Activated T-helper 1 cell treated with anti-CD3 and anti-CD28 coated beads, Interleukin-12 subunit alpha, Interleukin-12 subunit beta, Interleukin-2, Interleukin-4 antibody, amounts not matched to agents 30 ng/mL and 10 ng/mL and 1 ng/mL, durations not matched to agents 14 hours and 24 hours and 36 hours (primary cell): ENCODE data around the gene SUSD3. TPM values are rescaled to one million over a fixed set of nuclear protein-coding genes. Genes with fewer than 3 reads are reported as not detected.

Source experiments
- DNase-seq: peaks from one replicate; pipeline ENCODE4 v3.0.0; 2021; ENCODE audit warnings: low spot score
- H3K27ac Mint-ChIP-seq: one replicate; pipeline ENCODE4 v1.8.0; 2021; ENCODE audit warnings: mild to moderate bottlenecking, mixed read lengths
- H3K27me3 Mint-ChIP-seq: one replicate; pipeline ENCODE4 v1.8.0; 2022; ENCODE audit warnings: mild to moderate bottlenecking, moderate library complexity, mixed read lengths; ENCODE audit not compliant: insufficient read depth
- H3K36me3 Mint-ChIP-seq: one replicate; pipeline ENCODE4 v1.8.0; 2021; ENCODE audit warnings: low read depth, mixed read lengths
- H3K4me1 Mint-ChIP-seq: one replicate; pipeline ENCODE4 v1.8.0; 2021; ENCODE audit warnings: low read depth, mixed read lengths
- H3K4me3 Mint-ChIP-seq: one replicate; pipeline ENCODE4 v1.8.0; 2021; ENCODE audit warnings: mild to moderate bottlenecking, moderate library complexity, mixed read lengths
- H3K9me3 Mint-ChIP-seq: one replicate; pipeline ENCODE4 v1.8.0; 2021; ENCODE audit warnings: mixed read lengths
- intact Hi-C: fragments of 100-400 bp; cut with micrococcal nuclease; formaldehyde crosslinking; loops from one replicate; pipeline ENCODE4 v1.15.1; 2024
- total RNA-seq: library from RNA; stranded (reverse); gene quantifications from 2 replicates; pipeline ENCODE4 v1.2.3, GENCODE V29; 2022

The SUSD3 gene
- total RNA-seq, 1 donor from 2014 or later = 31.7 TPM

DNA sequence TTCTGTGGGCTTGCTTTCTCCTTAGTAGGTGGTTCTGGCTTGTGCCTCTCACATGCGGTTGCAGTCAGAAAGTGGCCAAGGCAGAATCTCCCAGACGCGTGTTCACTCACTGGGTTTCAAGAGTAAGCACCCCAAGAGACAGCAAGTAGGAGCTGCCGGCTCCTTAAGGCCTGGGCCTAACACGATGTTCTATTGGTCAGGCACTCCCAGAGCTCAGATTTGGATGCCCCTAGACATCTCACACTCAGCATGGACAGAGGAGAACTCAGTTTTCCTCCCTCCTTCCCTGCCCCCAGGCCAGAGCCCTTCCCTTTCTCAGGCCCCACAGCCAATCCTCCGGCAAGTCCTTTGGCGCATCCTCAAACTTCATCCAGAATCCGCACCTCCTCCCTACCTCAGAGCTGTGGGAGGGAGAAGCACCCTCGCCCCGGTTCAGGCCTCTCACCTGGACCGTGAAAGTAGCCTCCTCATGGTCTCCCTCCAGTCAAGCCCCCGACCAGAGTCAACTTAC is 31.0 kb downstream of the SUSD3 start:
- peaks cover 55% of the 10 kb centered on the region for H3K36me3 Mint-ChIP-seq
- H3K27ac Mint-ChIP-seq = no peak overlapping the region
- no peaks in the 10 kb centered on the region for H3K27me3 Mint-ChIP-seq
- intact Hi-C loops = no loop called here
- no peak overlapping the region for H3K4me3 Mint-ChIP-seq
- no peak for DNase-seq
- peaks cover 59% of the 10 kb centered on the region for H3K4me1 Mint-ChIP-seq
- H3K9me3 Mint-ChIP-seq = peaks cover 26% of the 10 kb centered on the region

DNA sequence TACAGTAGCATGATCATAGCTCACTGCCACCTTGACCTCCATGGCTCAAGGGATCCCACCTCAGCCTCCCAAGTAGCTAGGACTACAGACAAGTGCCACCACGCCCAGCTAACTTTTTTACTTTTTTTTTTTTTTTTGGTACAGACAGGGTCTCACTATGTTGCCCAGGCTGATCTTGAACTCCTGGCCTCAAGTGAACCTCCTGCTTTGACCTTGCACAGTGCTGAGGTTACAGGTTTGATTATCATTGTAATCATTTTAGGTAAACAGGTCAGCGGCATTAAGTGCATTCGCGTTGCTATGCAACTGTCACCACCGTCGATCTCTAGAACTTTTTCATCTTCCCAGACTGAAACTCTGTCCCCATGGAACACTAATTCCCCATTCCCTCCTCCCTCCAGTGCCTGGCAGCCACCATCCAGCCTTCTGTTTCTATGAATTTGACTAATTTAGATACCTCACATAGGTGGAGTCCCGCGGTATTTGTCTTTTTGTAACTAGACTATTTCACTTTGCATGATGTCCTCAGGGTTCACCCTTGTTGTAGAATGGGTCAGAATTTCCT is 31.7 kb downstream of the SUSD3 start:
- Mint-ChIP-seq H3K36me3 (peaks cover 52% of the 10 kb centered on the region), H3K4me3 (no peak overlapping the region), H3K27ac (peak overlapping the region; percentile 73), H3K9me3 (peaks cover 26% of the 10 kb centered on the region), H3K4me1 (peaks cover 66% of the 10 kb centered on the region), H3K27me3 (no peaks in the 10 kb centered on the region)
- intact Hi-C loops = loop anchor here (10.0 kb wide), 2 partner anchors 215 to 415 kb away; partner anchors contain the start of genes IPPK and ZNF484
- no peak for DNase-seq

GRCh38 chr9:93091056-93091452 is 32.6 kb downstream of the SUSD3 start:
- H3K4me1 Mint-ChIP-seq = peaks cover 66% of the 10 kb centered on the region
- intact Hi-C loops = loop anchor here (1.0 to 10.0 kb wide), 3 partner anchors 27 to 416 kb away; partner anchors contain the start of genes IPPK and ZNF484
- DNase-seq = no peak
- peaks cover 44% of the 10 kb centered on the region for H3K36me3 Mint-ChIP-seq
- peak overlapping the region; percentile 15 for H3K4me3 Mint-ChIP-seq
- H3K9me3 Mint-ChIP-seq = peaks cover 26% of the 10 kb centered on the region
- H3K27me3 Mint-ChIP-seq = no peaks in the 10 kb centered on the region
- H3K27ac Mint-ChIP-seq = peak overlapping the region; percentile 89

DNA sequence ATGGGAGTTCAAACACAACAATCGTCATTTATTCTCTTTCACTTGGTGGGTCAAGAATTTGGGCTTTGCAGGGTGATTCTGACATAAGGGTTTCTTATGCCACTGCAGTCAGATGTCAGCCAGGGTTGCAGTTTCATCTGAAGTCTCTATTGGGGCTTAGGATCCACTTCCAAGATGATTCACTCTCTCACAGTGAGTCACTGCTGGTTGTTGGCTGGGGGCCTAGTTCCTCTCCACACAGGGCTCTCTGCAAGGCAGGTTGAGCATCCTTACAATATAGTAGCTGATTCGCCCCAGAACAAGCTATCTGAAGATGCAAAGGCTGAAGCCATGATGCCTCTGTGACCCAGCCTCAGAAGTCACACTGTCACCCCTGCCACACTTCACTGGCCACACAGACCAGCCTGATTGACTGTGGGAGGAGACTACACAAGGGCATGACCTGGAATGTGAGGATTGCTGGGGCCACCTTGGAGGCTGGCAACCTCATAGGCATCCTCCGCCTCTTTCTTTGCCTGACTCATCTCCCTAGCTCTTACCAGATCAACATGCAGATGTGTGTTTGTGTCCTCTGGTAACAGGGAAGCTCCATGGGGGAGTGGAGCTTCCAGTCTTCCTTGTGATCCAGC is 33.1 kb downstream of the SUSD3 start:
- H3K4me1 Mint-ChIP-seq = peaks cover 66% of the 10 kb centered on the region
- peaks cover 42% of the 10 kb centered on the region for H3K36me3 Mint-ChIP-seq
- intact Hi-C loops = loop anchor here (1.0 to 10.0 kb wide), 3 partner anchors 27 to 417 kb away; partner anchors contain the start of genes IPPK and ZNF484
- peak overlapping the region; percentile 15 for H3K4me3 Mint-ChIP-seq
- no peak for DNase-seq
- no peaks in the 10 kb centered on the region for H3K27me3 Mint-ChIP-seq
- peak overlapping the region; percentile 89 for H3K27ac Mint-ChIP-seq
- peaks cover 26% of the 10 kb centered on the region for H3K9me3 Mint-ChIP-seq

DNA sequence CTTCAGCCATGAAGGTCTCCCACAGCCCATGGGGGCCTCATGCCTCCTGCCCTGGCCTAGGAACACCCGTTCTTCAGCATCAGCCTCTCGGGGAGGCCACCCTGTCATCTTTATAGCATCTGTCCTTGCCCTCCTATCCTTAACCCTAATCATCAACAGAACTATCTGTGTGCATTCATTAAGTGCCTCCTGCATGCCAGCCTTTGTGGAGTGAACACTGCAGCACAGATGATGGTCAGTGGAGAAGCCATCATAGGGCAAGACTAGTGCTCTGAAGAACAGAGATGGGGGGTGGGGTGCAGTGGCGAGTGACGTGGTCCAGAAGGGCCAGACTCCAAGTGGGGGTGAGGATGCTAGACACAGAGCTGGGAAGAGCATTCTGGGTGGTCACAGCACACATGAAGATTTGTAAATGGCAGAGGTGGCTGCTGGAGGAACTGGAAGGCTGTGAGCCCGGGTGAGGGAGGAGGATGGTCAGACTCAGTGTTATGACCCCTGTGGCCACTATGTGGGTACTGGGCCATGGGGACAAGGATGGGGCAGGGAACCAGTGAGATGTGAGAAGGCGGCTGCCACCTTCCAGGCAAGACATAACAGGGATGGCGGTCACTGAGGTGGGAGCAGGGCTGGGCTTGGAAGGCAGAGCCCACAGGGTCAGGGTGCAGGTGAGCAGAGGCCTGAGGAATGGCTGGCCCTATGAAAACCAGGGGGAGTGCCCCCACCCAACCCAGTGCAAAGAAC is 33.9 kb downstream of the SUSD3 start:
- no peaks in the 10 kb centered on the region for H3K27me3 Mint-ChIP-seq
- peak overlapping the region; percentile 89 for H3K27ac Mint-ChIP-seq
- no peak for DNase-seq
- peaks cover 26% of the 10 kb centered on the region for H3K9me3 Mint-ChIP-seq
- peak overlapping the region; percentile 30 for H3K4me3 Mint-ChIP-seq
- peaks cover 38% of the 10 kb centered on the region for H3K36me3 Mint-ChIP-seq
- peaks cover 72% of the 10 kb centered on the region for H3K4me1 Mint-ChIP-seq
- intact Hi-C loops = loop anchor here (10.0 kb wide), 2 partner anchors 218 to 418 kb away; partner anchors contain the start of genes IPPK and ZNF484

DNA sequence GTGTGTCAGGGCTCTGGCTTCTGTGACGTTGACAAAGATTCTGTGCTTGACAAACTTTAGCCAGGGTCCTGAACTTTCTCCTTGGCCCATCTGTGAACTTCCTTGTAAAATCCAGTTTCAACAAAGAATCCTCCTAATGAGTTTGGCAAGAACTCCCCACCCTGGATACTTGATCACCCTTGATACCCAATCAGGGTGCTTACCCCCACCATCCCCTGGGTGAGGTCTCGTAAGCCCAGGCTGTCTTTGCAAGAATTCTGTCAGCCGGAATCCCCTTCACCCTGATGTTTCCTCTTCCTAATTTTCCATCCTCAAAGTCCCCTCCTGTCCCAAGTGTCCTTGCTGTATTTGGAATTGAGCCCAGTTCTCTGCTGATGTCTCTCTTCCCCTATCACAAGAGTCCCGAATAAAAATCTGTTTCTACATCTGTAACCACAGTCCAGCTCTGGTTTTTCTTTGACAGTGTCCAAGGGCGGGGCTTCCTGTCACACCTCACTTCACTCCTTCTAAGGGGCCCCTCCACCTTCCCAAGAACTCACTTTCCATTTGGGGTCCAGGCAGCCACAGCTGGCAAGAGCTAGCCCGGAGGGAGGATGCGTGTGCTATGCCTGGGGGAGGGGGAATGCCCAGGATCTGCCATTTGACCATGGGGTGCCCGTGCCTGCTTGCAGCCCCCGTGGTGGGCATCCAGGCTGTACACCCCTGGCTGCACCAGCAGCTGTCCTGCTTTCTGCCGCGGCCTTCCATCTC is 34.8 kb downstream of the SUSD3 start:
- Mint-ChIP-seq H3K9me3 (peaks cover 26% of the 10 kb centered on the region), H3K27me3 (no peaks in the 10 kb centered on the region), H3K4me1 (peaks cover 81% of the 10 kb centered on the region), H3K27ac (peak overlapping the region; percentile 99), H3K4me3 (peak overlapping the region; percentile 89), H3K36me3 (peaks cover 32% of the 10 kb centered on the region)
- intact Hi-C loops = loop anchor here (10.0 kb wide), 2 partner anchors 219 to 419 kb away; partner anchors contain the start of genes IPPK and ZNF484
- DNase-seq = no peak

- Mint-ChIP-seq H3K36me3 (peaks cover 27% of the 10 kb centered on the region), H3K9me3 (peaks cover 26% of the 10 kb centered on the region), H3K27ac (peak overlapping the region; percentile 99), H3K27me3 (no peaks in the 10 kb centered on the region), H3K4me3 (peak overlapping the region; percentile 89), H3K4me1 (peaks cover 79% of the 10 kb centered on the region)
- no peak for DNase-seq
- intact Hi-C loops = loop anchor here (10.0 kb wide), 2 partner anchors 219 to 419 kb away; partner anchors contain the start of genes IPPK and ZNF484
These were observed 35.6 kb downstream of the SUSD3 start for GRCh38 chr9:93093877-93094657.

DNA sequence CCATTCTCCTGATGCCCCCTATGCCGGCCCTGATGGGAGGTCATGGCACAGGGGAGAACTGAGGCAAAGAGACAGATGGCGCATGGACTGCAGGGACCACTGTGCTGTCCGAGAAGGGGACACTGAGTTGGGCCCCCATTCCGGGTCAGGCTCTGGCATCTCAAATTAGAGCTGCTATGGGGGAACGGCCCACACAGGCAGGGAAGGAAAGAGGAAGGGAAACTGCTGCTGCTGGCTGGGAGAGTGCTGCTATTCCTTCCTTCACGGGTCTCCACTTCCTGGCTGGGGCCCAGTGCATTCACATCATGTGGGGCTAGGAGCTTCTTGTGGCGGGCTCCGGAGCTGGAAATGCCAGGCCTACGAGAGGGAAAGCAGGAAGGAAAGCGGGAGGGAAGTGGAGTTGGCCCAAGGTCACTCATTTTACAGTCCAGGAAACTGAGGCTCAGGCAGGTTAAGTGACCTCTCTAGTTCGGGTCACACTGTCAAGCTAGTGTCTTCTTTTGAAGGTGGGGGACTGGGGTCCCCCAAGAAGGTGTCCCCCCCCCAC is 36.2 kb downstream of the SUSD3 start:
- no peaks in the 10 kb centered on the region for H3K27me3 Mint-ChIP-seq
- peak overlapping the region; percentile 89 for H3K4me3 Mint-ChIP-seq
- peaks cover 21% of the 10 kb centered on the region for H3K36me3 Mint-ChIP-seq
- H3K27ac Mint-ChIP-seq = peak overlapping the region; percentile 99
- DNase-seq = no peak
- intact Hi-C loops = loop anchor here (1.0 to 10.0 kb wide), 11 partner anchors 11 to 1072 kb away; partner anchors contain the start of genes FAM120A, IPPK, NINJ1 and ZNF484
- peaks cover 77% of the 10 kb centered on the region for H3K4me1 Mint-ChIP-seq
- peaks cover 23% of the 10 kb centered on the region for H3K9me3 Mint-ChIP-seq

GRCh38 chr9:93095205-93096130 is 37.0 kb downstream of the SUSD3 start:
- peak overlapping the region; percentile 89 for H3K4me3 Mint-ChIP-seq
- intact Hi-C loops = loop anchor here (1.0 to 10.0 kb wide), 16 partner anchors 12 to 1071 kb away; partner anchors contain the start of genes BICD2, CENPP, FAM120A and IPPK
- peaks cover 73% of the 10 kb centered on the region for H3K4me1 Mint-ChIP-seq
- peak; percentile 100 for DNase-seq
- no peaks in the 10 kb centered on the region for H3K27me3 Mint-ChIP-seq
- H3K27ac Mint-ChIP-seq = peak overlapping the region; percentile 99
- peaks cover 18% of the 10 kb centered on the region for H3K9me3 Mint-ChIP-seq
- peaks cover 16% of the 10 kb centered on the region for H3K36me3 Mint-ChIP-seq

DNA sequence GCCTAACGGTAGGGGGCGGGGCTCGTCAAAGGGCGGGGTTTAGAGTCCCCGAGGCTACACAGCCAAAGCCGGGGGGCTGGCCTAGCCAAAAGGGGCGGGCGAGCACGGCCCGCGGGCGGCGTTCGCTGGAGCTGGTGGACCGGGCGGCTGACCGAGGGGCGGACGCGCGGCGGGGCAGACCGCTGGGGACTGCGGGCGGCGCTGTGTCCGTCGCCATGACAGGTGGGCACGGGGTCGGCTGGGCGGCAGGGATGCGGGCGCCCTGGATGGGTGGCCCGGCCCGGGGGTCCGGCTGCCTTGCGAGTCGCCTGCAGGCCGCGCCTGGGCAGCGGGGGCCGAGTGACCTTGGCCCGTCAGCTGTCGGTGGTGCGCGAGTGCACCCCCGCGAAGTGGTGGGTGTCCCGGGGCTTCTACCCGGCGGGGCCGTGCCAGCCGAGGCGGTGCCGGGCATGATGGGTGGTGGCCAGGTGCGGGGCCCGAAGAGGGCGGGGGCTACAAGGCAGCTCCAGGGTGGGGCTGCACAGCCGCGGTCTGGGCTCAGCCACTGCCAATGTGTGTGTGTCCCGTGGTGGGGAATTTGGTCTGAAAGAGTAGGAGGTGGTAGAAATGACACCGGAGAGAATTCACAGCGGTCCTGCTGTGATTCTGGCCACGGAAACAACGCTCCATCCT is 37.8 kb downstream of the SUSD3 start, which contains the start of gene CARD19:
TSS of gene CARD19 (plus strand) at position 87 of the 672 bp plus-strand sequence. CDS start at position 216, 129 bp downstream.
- Mint-ChIP-seq H3K27ac (peak within 1 kb of the TSS; percentile 99), H3K4me1 (peaks cover 70% of the 10 kb centered on the region), H3K9me3 (peaks cover 16% of the 10 kb centered on the region), H3K36me3 (peaks cover 16% of the 10 kb centered on the region), H3K4me3 (peak within 1 kb of the TSS; percentile 91), H3K27me3 (no peaks in the 10 kb centered on the region)
- peak; percentile 48 for DNase-seq
- intact Hi-C loops = loop anchor here (1.0 to 10.0 kb wide), 9 partner anchors 38 to 771 kb away; partner anchors contain the start of genes BICD2, CENPP, IPPK and NOL8
